GM20000 (cell line): ENCODE results near the gene RHBDF1.
A peak's percentile ranks its signal among the peaks of the same experiment; 100 is the strongest.
"Not testable (repeated sequence)": the region's sequence is repeated elsewhere in the genome, so short reads cannot be mapped to it uniquely, and the experiment has no call there.

ENCODE experiments used
- DNase-seq: peaks from one replicate; pipeline ENCODE4 v3.0.0; 2012; ENCODE audit warnings: low spot score
- CTCF ChIP-seq: IDR thresholded peaks from 2 replicates; pipeline ENCODE4 v1.5.1; 2012; ENCODE audit warnings: mild to moderate bottlenecking, control low read depth; ENCODE audit errors: extremely low read depth, missing control alignments

Gene RHBDF1

DNA sequence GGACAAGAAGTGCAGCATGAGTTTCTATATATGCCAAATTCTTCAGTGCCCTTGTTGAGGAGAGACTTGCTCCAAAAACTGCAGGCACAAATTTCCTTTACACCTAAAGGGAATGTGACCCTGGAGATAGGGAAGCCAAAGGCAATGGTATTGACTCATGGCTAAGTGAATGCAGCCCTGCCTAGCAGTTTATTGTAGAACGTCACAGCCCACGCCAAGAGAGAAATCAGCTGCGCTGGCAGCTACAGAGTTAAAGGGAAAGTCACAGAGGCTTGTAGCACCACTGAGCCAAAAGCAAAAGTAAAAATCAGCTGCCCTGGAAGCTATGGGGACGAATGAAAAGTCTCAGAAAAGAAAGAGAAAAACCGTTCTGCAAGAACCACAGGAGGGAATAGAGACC is 29.1 kb downstream of the RHBDF1 start:
- no peak for TF ChIP-seq CTCF
- DNase-seq = no peak

DNA sequence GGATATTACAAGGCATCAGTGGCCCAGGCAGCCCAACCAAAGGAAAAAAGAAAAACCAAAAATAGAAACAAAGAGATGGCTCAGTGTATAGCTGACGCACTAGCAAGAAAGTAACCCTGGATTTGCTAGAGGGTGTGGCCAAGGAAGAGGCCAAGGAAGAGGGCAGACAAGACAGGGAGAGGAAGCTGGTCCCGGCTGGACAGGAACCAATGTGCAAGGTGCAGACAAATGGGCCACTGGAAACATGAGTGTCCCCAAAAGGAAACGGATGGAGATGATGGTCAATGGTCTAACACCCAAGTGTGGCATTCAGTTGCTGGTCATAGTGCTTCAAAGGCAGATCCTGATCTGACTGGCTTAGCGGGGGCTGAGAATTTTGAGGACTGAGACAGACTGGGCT is 29.7 kb downstream of the RHBDF1 start:
- DNase-seq = no peak
- no peak for TF ChIP-seq CTCF

- TF ChIP-seq CTCF = no peak
- no peak for DNase-seq
Observed at GRCh38 chr16:42069-42457, 30.4 kb downstream of the RHBDF1 start.

DNA sequence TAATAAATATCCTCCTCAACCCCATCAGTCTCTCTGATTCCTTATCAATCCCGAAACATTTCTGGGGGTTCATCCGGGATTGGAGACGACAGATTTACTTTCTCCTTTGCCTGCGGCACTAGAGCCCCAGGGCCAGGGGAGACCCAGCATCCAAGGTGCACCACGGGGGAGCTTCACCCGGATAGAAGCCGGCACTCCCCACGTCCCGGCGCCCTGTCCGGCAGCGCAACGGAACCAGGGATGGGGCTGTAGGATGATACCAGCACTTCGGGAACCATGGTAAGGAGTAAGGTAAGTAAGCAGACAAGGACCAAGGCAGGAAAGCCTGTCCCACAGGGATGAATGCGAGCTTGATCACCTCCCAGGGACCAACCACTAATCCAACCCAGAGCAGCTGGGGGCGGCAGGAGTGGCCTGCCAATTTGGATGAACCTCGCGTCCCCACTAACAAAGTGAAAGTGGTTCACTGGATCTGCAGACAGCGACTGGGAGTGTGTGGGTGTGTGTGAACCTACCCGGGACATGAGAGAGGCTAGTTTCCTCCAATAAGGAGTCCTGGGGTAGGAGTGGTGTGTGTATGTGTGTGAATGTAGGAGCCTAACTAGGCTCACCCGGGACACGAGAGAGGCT is 30.9 kb downstream of the RHBDF1 start:
- TF ChIP-seq CTCF = no peak
- DNase-seq = no peak

DNA sequence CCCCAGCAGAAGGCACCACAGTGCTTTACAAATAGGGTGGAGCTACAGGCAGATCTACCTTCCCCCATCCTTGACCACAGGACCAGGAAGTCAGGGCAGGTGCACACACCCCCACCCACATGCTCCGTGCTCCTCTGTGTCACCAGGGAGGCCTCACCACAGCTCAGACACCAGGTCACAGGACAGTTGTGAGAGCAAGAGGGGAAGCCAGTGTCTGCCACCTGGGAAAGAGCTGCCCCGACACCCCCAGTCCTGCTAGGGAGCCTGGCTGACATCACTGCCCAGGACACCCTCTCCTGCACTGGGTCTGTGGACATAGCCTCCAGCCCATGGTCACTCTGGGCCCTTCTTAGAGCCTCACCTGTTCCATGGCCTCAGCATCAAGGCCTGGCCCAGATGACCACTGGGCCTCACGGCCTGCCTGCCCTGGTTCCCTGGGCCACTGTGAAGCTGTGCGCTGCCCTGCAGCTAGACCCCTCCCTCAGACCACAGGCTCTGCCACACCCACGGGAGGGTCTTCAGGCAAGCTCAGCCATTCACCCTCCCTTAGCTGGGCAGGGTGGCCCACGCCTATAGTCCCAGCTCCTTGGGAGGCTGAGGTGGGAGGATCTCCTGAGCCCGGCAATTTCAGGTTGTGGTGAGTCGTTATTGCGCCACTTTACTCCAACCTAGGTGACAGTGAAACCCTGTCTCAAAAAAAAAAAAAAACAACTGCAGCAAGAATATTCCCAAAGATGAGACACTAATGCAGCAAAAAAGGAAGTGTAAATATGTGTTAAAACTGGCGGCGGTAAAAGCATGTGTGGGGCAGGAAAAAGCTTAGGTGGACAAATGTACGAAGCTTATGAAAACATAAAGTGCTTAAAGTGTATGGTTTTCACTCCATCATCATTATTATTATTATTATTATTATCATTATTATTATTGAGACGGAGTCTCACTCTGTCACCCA is 33.2 kb downstream of the RHBDF1 start:
- peak; percentile 84 for DNase-seq
- no peak for TF ChIP-seq CTCF

GRCh38 chr16:38206-38605 is 34.2 kb downstream of the RHBDF1 start:
- DNase-seq = not testable (repeated sequence)

GRCh38 chr16:37511-37910 is 34.9 kb downstream of the RHBDF1 start:
- DNase-seq = no peak
- TF ChIP-seq CTCF = no peak
